Measurements from ENCODE around the gene GNL1. TPM values are rescaled to one million over a fixed set of nuclear protein-coding genes. Genes with fewer than 3 reads are reported as not detected.

Gene GNL1
- polyA plus RNA-seq, 1 of the 3 experiments (the other 2 are of a cell fraction), result 36.4 TPM

DNA sequence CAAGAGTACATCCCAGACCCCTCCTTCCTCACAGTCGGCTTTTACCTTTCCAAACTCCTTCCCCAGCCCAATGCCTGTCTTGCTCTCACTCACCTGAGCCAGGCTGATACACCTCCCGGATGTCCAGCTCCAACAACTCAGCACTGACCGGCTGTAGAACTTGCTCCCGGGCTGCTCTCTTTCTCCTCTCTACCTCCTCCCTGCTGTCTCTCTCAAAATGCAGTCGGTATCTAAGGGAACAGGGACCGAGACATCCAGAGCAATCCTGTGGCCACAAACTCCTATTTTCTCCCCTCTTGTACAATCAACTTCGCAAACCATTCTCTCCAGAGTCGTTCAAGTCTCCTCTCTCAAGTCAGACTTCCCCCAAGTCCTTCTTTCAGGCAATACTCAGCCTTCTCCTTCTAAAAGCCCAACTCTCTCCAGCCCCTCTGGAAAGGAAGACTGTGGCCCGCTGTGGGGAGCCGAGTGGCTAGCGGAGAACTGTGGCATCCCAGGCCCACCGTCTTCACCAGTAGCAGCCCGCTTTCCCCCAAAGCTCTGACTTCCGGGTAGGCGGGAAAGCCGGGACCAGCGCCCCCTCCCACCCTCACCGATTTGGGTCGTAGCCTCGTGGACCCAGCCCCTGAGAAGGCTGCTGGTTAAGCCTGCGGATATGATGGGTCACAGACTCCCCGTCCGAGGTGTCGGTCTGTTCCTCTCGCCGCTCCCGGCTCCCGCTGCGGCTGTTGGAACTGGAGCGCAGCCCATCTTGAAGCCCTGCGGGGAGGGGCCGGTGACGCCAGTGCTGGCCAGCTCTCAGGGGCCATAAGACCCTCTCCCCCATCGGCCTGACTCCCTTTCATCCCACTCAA is 1.1 kb downstream of the GNL1 start:
- peak overlapping the region; percentile 93 for H3K9ac ChIP-seq
- H2AFZ ChIP-seq (ENCODE audit: low read depth), result peak overlapping the region; percentile 75
- ChIA-PET POLR2A (interaction anchor here (0.8 to 3.6 kb wide), 5 partner anchors 10 to 60 kb away, joined by 3 to 22 read pairs (median 7); partner anchors contain the start of gene ABCF1), CTCF (interaction anchor here (0.7 to 9.4 kb wide), 9 partner anchors 12 to 88 kb away, joined by 3 to 140 read pairs (median 4); no protein-coding TSS in a partner anchor)
- peaks cover 10% of the 10 kb centered on the region for H3F3A ChIP-seq (replicated peaks; ENCODE audit: insufficient read depth)
- H3K27me3 ChIP-seq (ENCODE audit: insufficient read depth), result no peaks in the 10 kb centered on the region
- no peaks in the 10 kb centered on the region for H3K9me3 ChIP-seq
- no peaks in the 10 kb centered on the region for H4K20me1 ChIP-seq (ENCODE audit: insufficient read depth)
- H3K4me3 ChIP-seq (ENCODE audit: low read depth in 2 of 2, low read length in 1 of 2), result peak overlapping the region; percentile 93 to 99
- peak overlapping the region; percentile 90 to 99; a peak in 3 of 4 replicates for H3K27ac ChIP-seq (ENCODE audit: low read depth in 2 of 2, low read length in 1 of 2)
- H3K36me3 ChIP-seq (replicated peaks in 1 of 2; ENCODE audit: control insufficient read depth in 1 of 2, insufficient read depth in 2 of 2, low read length in 1 of 2), result peaks cover 39 to 48% of the 10 kb centered on the region in 2 experiments
- no peaks in the 10 kb centered on the region for H3K9me2 ChIP-seq
- DNase-seq, result no peak
- WGBS (ENCODE audit: low lambda C conversion rate), result 20% methylated on average over 18 of the region's 34 CpGs
- H3K79me2 ChIP-seq (ENCODE audit: insufficient read depth), result peaks cover 37% of the 10 kb centered on the region
- H3K4me2 ChIP-seq, result peak overlapping the region; percentile 95
- peaks cover 15 to 17% of the 10 kb centered on the region in 2 experiments for H3K4me1 ChIP-seq (ENCODE audit: control insufficient read depth in 1 of 2, insufficient read depth in 2 of 2, low read depth in 1 of 2, low read length in 1 of 2)
- TF ChIP-seq EZH2phosphoT487 (IDR thresholded peaks at IDR 0.05; ENCODE audit: borderline replicate concordance, low read depth) (no peak), CTCF (IDR thresholded peaks at IDR 0.05) (no peak), GATA2 (CRISPR knock-in tag; IDR thresholded peaks at IDR 0.05) (0 out of 2 replicates have a peak, but pooled peaks have one; percentile 1), ELF1 (IDR thresholded peaks at IDR 0.05) (peak; percentile 77)

DNA sequence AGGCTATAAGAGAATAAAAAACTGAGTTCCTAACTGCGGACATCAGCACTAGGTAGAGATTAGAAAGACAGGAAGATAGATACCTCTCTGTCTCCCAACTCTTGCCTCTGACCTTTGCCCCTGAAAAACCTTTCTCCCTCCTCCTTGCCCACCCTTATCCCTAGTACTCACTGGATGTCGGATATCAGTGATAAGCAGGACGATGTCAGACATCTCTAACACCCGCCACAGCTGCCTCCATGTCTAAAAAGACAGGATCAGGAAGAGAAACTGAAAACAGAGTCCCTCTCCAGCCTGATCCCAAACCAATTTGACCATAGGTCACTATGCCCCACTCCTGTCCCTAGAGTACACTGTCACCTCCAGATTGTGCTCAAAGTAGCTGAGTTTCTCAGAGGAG is 1.9 kb downstream of the GNL1 start:
- H3F3A ChIP-seq (replicated peaks; ENCODE audit: insufficient read depth), result peaks cover 10% of the 10 kb centered on the region
- no peak overlapping the region for H3K27ac ChIP-seq (ENCODE audit: low read depth in 2 of 2, low read length in 1 of 2)
- peaks cover 38 to 52% of the 10 kb centered on the region in 2 experiments for H3K36me3 ChIP-seq (replicated peaks in 1 of 2; ENCODE audit: control insufficient read depth in 1 of 2, insufficient read depth in 2 of 2, low read length in 1 of 2)
- H3K9me3 ChIP-seq, result no peaks in the 10 kb centered on the region
- H4K20me1 ChIP-seq (ENCODE audit: insufficient read depth), result no peaks in the 10 kb centered on the region
- WGBS (ENCODE audit: low lambda C conversion rate), result 97% methylated on average over 4 of the region's 4 CpGs
- 0 out of 4 replicates have a peak overlapping the region, but pooled peaks of 1 of the 2 experiments have one; percentile 99 for H3K4me3 ChIP-seq (ENCODE audit: low read depth in 2 of 2, low read length in 1 of 2)
- H3K79me2 ChIP-seq (ENCODE audit: insufficient read depth), result peaks cover 29% of the 10 kb centered on the region
- no peak overlapping the region for H2AFZ ChIP-seq (ENCODE audit: low read depth)
- DNase-seq, result no peak
- peak overlapping the region; percentile 95 for H3K4me2 ChIP-seq
- no peak overlapping the region for H3K9ac ChIP-seq
- ChIA-PET POLR2A (interaction anchor here (1.5 to 3.6 kb wide), 3 partner anchors 12 to 61 kb away, joined by 4 to 22 read pairs (median 9); partner anchors contain the start of gene ABCF1), CTCF (interaction anchor here (0.8 to 9.4 kb wide), 7 partner anchors 12 to 87 kb away, joined by 3 to 140 read pairs (median 5); no protein-coding TSS in a partner anchor)
- H3K9me2 ChIP-seq, result no peaks in the 10 kb centered on the region
- H3K4me1 ChIP-seq (ENCODE audit: control insufficient read depth in 1 of 2, insufficient read depth in 2 of 2, low read depth in 1 of 2, low read length in 1 of 2), result peaks cover 15 to 17% of the 10 kb centered on the region in 2 experiments
- no peaks in the 10 kb centered on the region for H3K27me3 ChIP-seq (ENCODE audit: insufficient read depth)
- TF ChIP-seq RCOR1 (IDR thresholded peaks at IDR 0.05; ENCODE audit: low read length) (no peak), RXRA (IDR thresholded peaks at IDR 0.05; ENCODE audit: borderline replicate concordance, low read depth) (no peak), POLR2AphosphoS5 (IDR thresholded peaks at IDR 0.05; ENCODE audit: low read depth, low read length) (no peak), CHD2 (IDR thresholded peaks at IDR 0.05; ENCODE audit: low read length, partially characterized antibody) (no peak), YY1 (IDR thresholded peaks at IDR 0.05; ENCODE audit: low read depth) (no peak), TAF1 (IDR thresholded peaks at IDR 0.05; ENCODE audit: borderline replicate concordance, low read depth, low read length) (no peak), FOXM1 (IDR thresholded peaks at IDR 0.05; ENCODE audit: low read depth) (no peak), REST (IDR thresholded peaks at IDR 0.05; ENCODE audit: low read depth, low read length) (no peak), RFX5 (IDR thresholded peaks at IDR 0.05; ENCODE audit: low read length) (no peak)
- TF ChIP-seq, protein P1, sequence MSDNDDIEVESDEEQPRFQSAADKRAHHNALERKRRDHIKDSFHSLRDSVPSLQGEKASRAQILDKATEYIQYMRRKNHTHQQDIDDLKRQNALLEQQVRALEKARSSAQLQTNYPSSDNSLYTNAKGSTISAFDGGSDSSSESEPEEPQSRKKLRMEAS (IDR thresholded peaks at IDR 0.05; ENCODE audit: low read depth), result no peak
- TF ChIP-seq, protein P2, sequence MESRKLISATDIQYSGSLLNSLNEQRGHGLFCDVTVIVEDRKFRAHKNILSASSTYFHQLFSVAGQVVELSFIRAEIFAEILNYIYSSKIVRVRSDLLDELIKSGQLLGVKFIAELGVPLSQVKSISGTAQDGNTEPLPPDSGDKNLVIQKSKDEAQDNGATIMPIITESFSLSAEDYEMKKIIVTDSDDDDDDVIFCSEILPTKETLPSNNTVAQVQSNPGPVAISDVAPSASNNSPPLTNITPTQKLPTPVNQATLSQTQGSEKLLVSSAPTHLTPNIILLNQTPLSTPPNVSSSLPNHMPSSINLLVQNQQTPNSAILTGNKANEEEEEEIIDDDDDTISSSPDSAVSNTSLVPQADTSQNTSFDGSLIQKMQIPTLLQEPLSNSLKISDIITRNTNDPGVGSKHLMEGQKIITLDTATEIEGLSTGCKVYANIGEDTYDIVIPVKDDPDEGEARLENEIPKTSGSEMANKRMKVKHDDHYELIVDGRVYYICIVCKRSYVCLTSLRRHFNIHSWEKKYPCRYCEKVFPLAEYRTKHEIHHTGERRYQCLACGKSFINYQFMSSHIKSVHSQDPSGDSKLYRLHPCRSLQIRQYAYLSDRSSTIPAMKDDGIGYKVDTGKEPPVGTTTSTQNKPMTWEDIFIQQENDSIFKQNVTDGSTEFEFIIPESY (IDR thresholded peaks at IDR 0.05; ENCODE audit: borderline replicate concordance, low read depth), result no peak
- TF ChIP-seq, protein P3, sequence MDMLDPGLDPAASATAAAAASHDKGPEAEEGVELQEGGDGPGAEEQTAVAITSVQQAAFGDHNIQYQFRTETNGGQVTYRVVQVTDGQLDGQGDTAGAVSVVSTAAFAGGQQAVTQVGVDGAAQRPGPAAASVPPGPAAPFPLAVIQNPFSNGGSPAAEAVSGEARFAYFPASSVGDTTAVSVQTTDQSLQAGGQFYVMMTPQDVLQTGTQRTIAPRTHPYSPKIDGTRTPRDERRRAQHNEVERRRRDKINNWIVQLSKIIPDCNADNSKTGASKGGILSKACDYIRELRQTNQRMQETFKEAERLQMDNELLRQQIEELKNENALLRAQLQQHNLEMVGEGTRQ (IDR thresholded peaks at IDR 0.05; ENCODE audit: borderline replicate concordance, low read depth, low read length), result no peak

Measured in SK-N-SH (cell line).